DOHH2 (cell line): Measurements from ENCODE around the gene EXOC3L2.

Source experiments
- H3F3A ChIP-seq: fragments of 200-600 bp; sonication (generic), shearing (Covaris generic); 2 replicates; pipeline ENCODE4 v1.6.0; 2016; ENCODE audit warnings: antibody characterized with exemption, mild to moderate bottlenecking; ENCODE audit not compliant: control insufficient read depth, insufficient read depth
- H3K27ac ChIP-seq: fragments of 200-600 bp; sonication (generic); 2 replicates; pipeline ENCODE4 v1.5.1; 2014; ENCODE audit warnings: low read depth, mild to moderate bottlenecking, low read length, moderate library complexity
- H3K27me3 ChIP-seq: fragments of 200-600 bp; sonication (generic); 2 replicates; pipeline ENCODE4 v1.6.1; 2014; ENCODE audit warnings: mild to moderate bottlenecking, low read length, mixed read lengths; ENCODE audit not compliant: control insufficient read depth
- H3K36me3 ChIP-seq: fragments of 200-600 bp; sonication (generic); 2 replicates; pipeline ENCODE4 v1.6.1; 2014; ENCODE audit warnings: mild to moderate bottlenecking, low read length, moderate library complexity, mixed read lengths; ENCODE audit not compliant: control insufficient read depth
- H3K4me1 ChIP-seq: fragments of 200-600 bp; sonication (generic); 2 replicates; pipeline ENCODE4 v1.6.1; 2014; ENCODE audit warnings: mild to moderate bottlenecking, low read length, mixed read lengths; ENCODE audit not compliant: control insufficient read depth
- H3K4me2 ChIP-seq: fragments of 200-600 bp; sonication (generic); 2 replicates; pipeline ENCODE4 v1.6.0; 2014; ENCODE audit warnings: mild to moderate bottlenecking, low read length, moderate library complexity
- H3K4me3 ChIP-seq: fragments of 200-600 bp; sonication (generic); 2 replicates; pipeline ENCODE4 v1.5.1; 2014; ENCODE audit warnings: mild to moderate bottlenecking, low read length, mixed read lengths
- H3K79me2 ChIP-seq: fragments of 200-600 bp; sonication (generic); 2 replicates; pipeline ENCODE4 v1.6.1; 2014; ENCODE audit warnings: mild to moderate bottlenecking, low read length, mixed read lengths; ENCODE audit not compliant: control insufficient read depth
- H3K9me2 ChIP-seq: fragments of 200-600 bp; sonication (generic); replicated peaks from 2 replicates; pipeline ENCODE4 v1.6.1; 2014; ENCODE audit warnings: mild to moderate bottlenecking, low read length, mixed read lengths; ENCODE audit not compliant: control insufficient read depth
- H3K9me3 ChIP-seq: fragments of 200-600 bp; sonication (generic); 2 replicates; pipeline ENCODE4 v1.6.1; 2014; ENCODE audit warnings: antibody characterized with exemption, low read length, mixed read lengths; ENCODE audit not compliant: control insufficient read depth, insufficient read depth
- H4K20me1 ChIP-seq: fragments of 200-600 bp; sonication (generic); 2 replicates; pipeline ENCODE4 v1.6.0; 2014; ENCODE audit warnings: low read depth, mild to moderate bottlenecking, antibody characterized with exemption, low read length, moderate library complexity; ENCODE audit not compliant: control insufficient read depth, insufficient read depth
- CTCF ChIP-seq: fragments of 200-600 bp; sonication (generic); IDR thresholded peaks from one replicate; pipeline ENCODE4 v1.5.1; 2014; ENCODE audit warnings: antibody characterized with exemption, mild to moderate bottlenecking, low read depth, low read length; ENCODE audit not compliant: poor library complexity, severe bottlenecking
- EZH2phosphoT487 ChIP-seq: fragments of 200-600 bp; sonication (generic); IDR thresholded peaks from 2 replicates; pipeline ENCODE4 v1.6.1; 2017; ENCODE audit warnings: borderline replicate concordance, mild to moderate bottlenecking, antibody characterized with exemption, low read length, moderate library complexity, mixed read lengths

The EXOC3L2 gene

DNA sequence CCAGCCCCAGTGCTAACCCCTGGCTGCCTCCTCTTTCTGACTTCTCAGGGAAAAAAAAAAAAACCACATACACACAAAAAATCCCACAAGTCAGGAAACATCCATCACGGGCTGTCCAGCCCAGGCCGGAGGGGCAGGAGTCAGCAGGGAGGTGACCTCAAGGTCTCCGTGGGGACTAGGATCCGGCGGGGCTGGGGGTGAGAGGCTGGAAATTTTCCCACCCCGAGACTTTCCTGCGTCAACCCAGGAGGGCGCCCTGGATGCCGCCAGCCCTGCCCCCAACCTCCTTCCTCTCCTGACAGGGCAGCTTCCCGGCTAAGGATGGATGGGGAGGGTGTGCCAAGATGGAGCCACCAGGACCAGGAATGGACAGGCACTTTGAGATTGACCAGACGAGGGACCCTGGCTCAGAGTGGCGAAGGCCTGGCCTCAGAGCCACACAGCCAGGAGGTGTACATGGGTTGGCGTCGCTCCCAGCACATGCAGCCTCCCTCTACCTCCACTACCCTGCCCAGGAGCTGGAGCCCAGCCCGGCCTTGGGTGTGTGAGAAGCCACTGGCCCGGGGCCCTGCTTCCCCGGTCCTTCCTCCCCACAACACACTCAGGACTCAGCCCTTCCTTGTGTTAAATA is 33.3 kb downstream of the EXOC3L2 start:
- Histone ChIP-seq H4K20me1 (no peaks in the 10 kb centered on the region), H3K9me2 (no peaks in the 10 kb centered on the region), H3K36me3 (no peaks in the 10 kb centered on the region), H3K9me3 (no peaks in the 10 kb centered on the region), H3K4me3 (no peak overlapping the region), H3K27ac (no peak overlapping the region), H3K4me1 (no peaks in the 10 kb centered on the region), H3K79me2 (no peaks in the 10 kb centered on the region), H3F3A (no peaks in the 10 kb centered on the region), H3K4me2 (no peak overlapping the region), H3K27me3 (peaks cover 16% of the 10 kb centered on the region)
- TF ChIP-seq CTCF (no peak), EZH2phosphoT487 (no peak)

DNA sequence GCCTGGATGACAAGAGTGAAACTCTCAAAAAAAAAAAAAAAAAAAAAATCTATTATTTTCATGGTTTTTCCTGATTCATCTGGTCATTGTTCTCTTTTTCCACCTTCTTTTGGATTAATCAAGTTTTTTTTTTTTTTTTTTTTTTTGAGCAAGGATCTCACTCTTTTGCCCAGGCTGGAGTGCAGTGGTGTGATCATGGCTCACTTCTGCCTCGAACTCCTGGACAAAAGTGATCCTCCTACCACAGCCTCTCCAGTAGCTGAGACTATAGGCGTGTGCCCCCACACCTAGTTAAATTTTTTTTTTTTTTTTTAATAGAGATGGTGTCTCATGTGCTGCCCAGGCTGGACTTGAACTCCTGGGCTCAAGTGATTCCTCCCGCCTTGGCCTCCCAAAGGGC is 38.9 kb downstream of the EXOC3L2 start:
- Histone ChIP-seq H3K4me3 (no peak overlapping the region), H3K36me3 (no peaks in the 10 kb centered on the region), H3K4me1 (no peaks in the 10 kb centered on the region), H3F3A (no peaks in the 10 kb centered on the region), H3K9me3 (no peaks in the 10 kb centered on the region), H3K4me2 (no peak overlapping the region), H3K9me2 (no peaks in the 10 kb centered on the region), H4K20me1 (no peaks in the 10 kb centered on the region), H3K27ac (no peak overlapping the region), H3K27me3 (peaks cover under 1% of the 10 kb centered on the region; the same call in 1 of the 2 replicates), H3K79me2 (no peaks in the 10 kb centered on the region)
- TF ChIP-seq CTCF (no peak), EZH2phosphoT487 (no peak)

DNA sequence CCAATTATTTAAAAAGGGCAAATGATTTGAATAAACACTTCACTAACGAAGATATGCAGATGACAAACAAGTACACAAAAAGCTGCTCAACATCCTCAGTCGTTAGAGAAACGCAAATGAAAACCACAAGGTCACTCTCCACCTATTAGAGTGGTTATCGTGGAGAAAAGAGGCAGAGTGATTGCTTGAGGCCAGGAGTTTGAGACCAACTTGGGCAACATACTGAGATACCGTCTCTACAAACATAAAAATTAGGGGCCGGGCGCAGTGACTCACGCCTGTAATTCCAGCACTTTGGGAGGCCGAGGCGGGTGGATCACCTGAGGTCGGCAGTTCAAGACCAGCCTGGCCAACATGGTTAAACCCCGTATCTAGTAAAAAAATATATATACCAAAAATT is 39.4 kb downstream of the EXOC3L2 start:
- Histone ChIP-seq H3K36me3 (no peaks in the 10 kb centered on the region), H3K79me2 (no peaks in the 10 kb centered on the region), H3F3A (no peaks in the 10 kb centered on the region), H3K27me3 (no peaks in the 10 kb centered on the region), H3K4me3 (no peak overlapping the region), H3K4me2 (no peak overlapping the region), H3K9me3 (no peaks in the 10 kb centered on the region), H3K27ac (no peak overlapping the region), H3K9me2 (no peaks in the 10 kb centered on the region), H3K4me1 (no peaks in the 10 kb centered on the region), H4K20me1 (no peaks in the 10 kb centered on the region)
- no peak for TF ChIP-seq CTCF
